ENCODE data around the gene HLA-A.
"Not testable (repeated sequence)": the region's sequence is repeated elsewhere in the genome, so short reads cannot be mapped to it uniquely, and the experiment has no call there.

The HLA-A gene

GRCh38 chr6:29942275-29943052 is at the start of gene HLA-A:
Gene HLA-A, plus strand, starts transcription at chr6:29942532. Its CDS starts 22 bp downstream, at chr6:29942554.
- DNase-seq (ENCODE audit: low spot score) (peak; percentile 81), FAIRE-seq (no peak)

GRCh38 chr6:29892696-29893095 is 49.6 kb upstream of the HLA-A start:
- FAIRE-seq = no peak
- no peak for DNase-seq (ENCODE audit: low spot score)

- FAIRE-seq (no peak), DNase-seq (ENCODE audit: low spot score) (no peak)
Measured at GRCh38 chr6:29899281-29899680, 43.1 kb upstream of the HLA-A start.

GRCh38 chr6:29905286-29905685 is 37.0 kb upstream of the HLA-A start:
- DNase-seq (ENCODE audit: low spot score) (no peak), FAIRE-seq (no peak)

GRCh38 chr6:29907637-29908340 is 34.5 kb upstream of the HLA-A start:
- FAIRE-seq (no peak), DNase-seq (ENCODE audit: low spot score) (no peak)

- no peak for DNase-seq (ENCODE audit: low spot score)
Measured at GRCh38 chr6:29908341-29908662, 34.0 kb upstream of the HLA-A start.

GRCh38 chr6:29908710-29909109 is 33.6 kb upstream of the HLA-A start:
- FAIRE-seq = no peak
- no peak for DNase-seq (ENCODE audit: low spot score)

More at GRCh38 chr6:29908341-29908662, 34.0 kb upstream of the HLA-A start:
- FAIRE-seq = no peak

GRCh38 chr6:29909985-29910384 is 32.3 kb upstream of the HLA-A start:
- FAIRE-seq = no peak
- no peak for DNase-seq (ENCODE audit: low spot score)

GRCh38 chr6:29912840-29913239 is 29.5 kb upstream of the HLA-A start:
- no peak for FAIRE-seq
- DNase-seq (ENCODE audit: low spot score) = no peak

- DNase-seq (ENCODE audit: low spot score) (no peak), FAIRE-seq (peak; percentile 46)
Measured at GRCh38 chr6:29916741-29917140, 25.6 kb upstream of the HLA-A start.

- FAIRE-seq = no peak
- no peak for DNase-seq (ENCODE audit: low spot score)
Measured at GRCh38 chr6:29917857-29918256, 24.5 kb upstream of the HLA-A start.

GRCh38 chr6:29919506-29920445 is 22.6 kb upstream of the HLA-A start:
- FAIRE-seq (no peak), DNase-seq (ENCODE audit: low spot score) (no peak)

GRCh38 chr6:29924287-29924686 is 18.0 kb upstream of the HLA-A start:
- FAIRE-seq = no peak
- no peak for DNase-seq (ENCODE audit: low spot score)

GRCh38 chr6:29924731-29925130 is 17.6 kb upstream of the HLA-A start:
- DNase-seq (ENCODE audit: low spot score) = no peak
- no peak for FAIRE-seq

- FAIRE-seq = no peak
- DNase-seq (ENCODE audit: low spot score) = no peak
Measured at GRCh38 chr6:29925321-29925720, 17.0 kb upstream of the HLA-A start.

GRCh38 chr6:29925727-29926412 is 16.5 kb upstream of the HLA-A start:
- no peak for FAIRE-seq
- DNase-seq (ENCODE audit: low spot score) = no peak

- no peak for FAIRE-seq
- no peak for DNase-seq (ENCODE audit: low spot score)
Measured at GRCh38 chr6:29926413-29927274, 15.7 kb upstream of the HLA-A start.

- no peak for FAIRE-seq
- DNase-seq (ENCODE audit: low spot score) = no peak
Measured at GRCh38 chr6:29927275-29927569, 15.1 kb upstream of the HLA-A start.

- FAIRE-seq = no peak
- no peak for DNase-seq (ENCODE audit: low spot score)
Measured at GRCh38 chr6:29927841-29928388, 14.4 kb upstream of the HLA-A start.

- not testable (repeated sequence) for DNase-seq (ENCODE audit: low spot score); FAIRE-seq
Measured at GRCh38 chr6:29930047-29930446, 12.3 kb upstream of the HLA-A start.

Data from urothelium cell line (cell line).